ENCODE measurements around the gene MAPKBP1. TPM values are rescaled to one million over a fixed set of nuclear protein-coding genes. Genes with fewer than 3 reads are reported as not detected.

The MAPKBP1 gene
- total and polyA plus RNA-seq, 2 of the 13 experiments (the other 11 are each of a cell fraction or from before 2014, with no cell fraction given) = 3.0 to 7.3 TPM

- H3K36me3 ChIP-seq (replicated peaks in 1 of 2; ENCODE audit: control insufficient read depth in 1 of 2, insufficient read depth in 2 of 2, low read length in 2 of 2) = peaks cover 11 to 50% of the 10 kb centered on the region in 2 experiments
- TF ChIP-seq RARA (CRISPR knock-in tag; IDR thresholded peaks at IDR 0.05) (no peak), ZSCAN22 (CRISPR knock-in tag; IDR thresholded peaks at IDR 0.05) (no peak), ZNF704 (CRISPR knock-in tag; IDR thresholded peaks at IDR 0.05; ENCODE audit: borderline replicate concordance) (no peak), KLF9 (CRISPR knock-in tag; IDR thresholded peaks at IDR 0.05; ENCODE audit: low read depth) (no peak), FOSL1 (CRISPR knock-in tag; IDR thresholded peaks at IDR 0.05; ENCODE audit: borderline replicate concordance) (no peak), ARID5B (CRISPR knock-in tag; IDR thresholded peaks at IDR 0.05) (no peak), ZNF160 (CRISPR knock-in tag; IDR thresholded peaks at IDR 0.05) (no peak), MLXIP (CRISPR knock-in tag; IDR thresholded peaks at IDR 0.05; ENCODE audit: borderline replicate concordance) (no peak), NPAS2 (CRISPR knock-in tag; IDR thresholded peaks at IDR 0.05; ENCODE audit: borderline replicate concordance) (no peak), ATRX (CRISPR knock-in tag; IDR thresholded peaks at IDR 0.05; ENCODE audit: borderline replicate concordance) (no peak), BCLAF1 (IDR thresholded peaks at IDR 0.05) (no peak), ZMYM3 (CRISPR knock-in tag; IDR thresholded peaks at IDR 0.05) (no peak), SP4 (CRISPR knock-in tag; IDR thresholded peaks at IDR 0.05) (no peak), NFE2L2 (IDR thresholded peaks at IDR 0.05; ENCODE audit: low read length) (no peak)
- no peaks in the 10 kb centered on the region for H3K9me3 ChIP-seq (ENCODE audit: low read length)
- no TSS peak for BruUV-seq (replicated peaks)
- no peaks in the 10 kb centered on the region for H4K20me1 ChIP-seq (ENCODE audit: insufficient read depth, low read length)
- FAIRE-seq = no peak
- ChIA-PET POLR2A (no interaction called here), CTCF (ENCODE audit: low intra/inter-chr PET ratio, low total read pairs) (no interaction called here)
- WGBS (ENCODE audit: low lambda C conversion rate) = 95% methylated on average over 1 of the region's 1 CpG
- in situ Hi-C loops (cut with HindIII; ENCODE audit: extremely low pct_ligation_motif_present, low pct_unique_long_range_greater_than_20kb) = no loop called here
- H3K4me2 ChIP-seq (ENCODE audit: low read depth, low read length) = no peak overlapping the region
- intact Hi-C loops (cut with micrococcal nuclease; ENCODE audit: unreplicated experiment) = no loop called here
- no peak overlapping the region for H3K4me3 ChIP-seq (replicated peaks in 1 of 3; ENCODE audit: insufficient read depth in 1 of 3, low read depth in 2 of 3, low read length in 3 of 3)
- H3K27ac ChIP-seq (ENCODE audit: extremely low read length, insufficient read depth, low read length) = no peak overlapping the region
- no peak for ATAC-seq
- H3K79me2 ChIP-seq (ENCODE audit: insufficient read depth, low read length) = no peaks in the 10 kb centered on the region
- H3K9ac ChIP-seq (ENCODE audit: insufficient read depth, low read depth, low read length) = no peak overlapping the region
- no peaks in the 10 kb centered on the region for H3K4me1 ChIP-seq (ENCODE audit: insufficient read depth, low read length)
- no peaks in the 10 kb centered on the region for H3K27me3 ChIP-seq (ENCODE audit: control insufficient read depth in 1 of 2, insufficient read depth in 2 of 2, low read length in 2 of 2)
- H2AFZ ChIP-seq (ENCODE audit: low read length) = no peak overlapping the region
- no peak for DNase-seq (ENCODE audit: low spot score)
Measured at GRCh38 chr15:41746802-41747201, 27.5 kb upstream of the MAPKBP1 start.
